ENCODE data around the gene KRTAP29-1. TPM values are rescaled to one million over a fixed set of nuclear protein-coding genes. Genes with fewer than 3 reads are reported as not detected.
"Not testable (repeated sequence)": the region's sequence is repeated elsewhere in the genome, so short reads cannot be mapped to it uniquely, and the experiment has no call there.

KRTAP29-1 gene
- total RNA-seq, 2 donors from 2014 or later = not detected

DNA sequence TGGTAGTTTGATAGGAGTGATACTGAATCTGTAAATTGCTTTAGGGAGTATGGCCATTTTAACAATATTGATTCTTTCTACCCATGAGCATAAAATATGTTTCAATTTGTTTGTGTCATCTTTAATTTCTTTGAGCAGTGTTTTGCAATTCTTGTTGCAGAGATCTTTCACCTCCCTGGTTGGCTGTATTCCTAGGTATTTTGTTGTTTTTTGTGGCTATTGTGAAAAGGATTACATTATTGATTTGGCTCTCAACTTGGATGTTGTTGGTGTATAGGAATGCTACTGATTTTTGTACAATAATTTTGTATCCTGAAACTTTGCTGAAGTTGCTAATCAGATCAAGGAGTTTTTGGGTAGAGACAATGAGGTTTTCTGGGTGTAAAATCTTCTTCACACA is 44.2 kb downstream of the KRTAP29-1 start:
- H3K4me1 ChIP-seq (ENCODE audit: control insufficient read depth in 1 of 2, low read depth in 2 of 2) = no peaks in the 10 kb centered on the region
- no peaks in the 10 kb centered on the region for H3K9me3 ChIP-seq
- no peak for ATAC-seq (ENCODE audit: insufficient number of reproducible peaks, low FRiP score, low read depth)
- H3K27me3 ChIP-seq (replicated peaks; ENCODE audit: insufficient read depth) = no peaks in the 10 kb centered on the region
- H3K27ac ChIP-seq = no peak overlapping the region
- TF ChIP-seq, protein P1, sequence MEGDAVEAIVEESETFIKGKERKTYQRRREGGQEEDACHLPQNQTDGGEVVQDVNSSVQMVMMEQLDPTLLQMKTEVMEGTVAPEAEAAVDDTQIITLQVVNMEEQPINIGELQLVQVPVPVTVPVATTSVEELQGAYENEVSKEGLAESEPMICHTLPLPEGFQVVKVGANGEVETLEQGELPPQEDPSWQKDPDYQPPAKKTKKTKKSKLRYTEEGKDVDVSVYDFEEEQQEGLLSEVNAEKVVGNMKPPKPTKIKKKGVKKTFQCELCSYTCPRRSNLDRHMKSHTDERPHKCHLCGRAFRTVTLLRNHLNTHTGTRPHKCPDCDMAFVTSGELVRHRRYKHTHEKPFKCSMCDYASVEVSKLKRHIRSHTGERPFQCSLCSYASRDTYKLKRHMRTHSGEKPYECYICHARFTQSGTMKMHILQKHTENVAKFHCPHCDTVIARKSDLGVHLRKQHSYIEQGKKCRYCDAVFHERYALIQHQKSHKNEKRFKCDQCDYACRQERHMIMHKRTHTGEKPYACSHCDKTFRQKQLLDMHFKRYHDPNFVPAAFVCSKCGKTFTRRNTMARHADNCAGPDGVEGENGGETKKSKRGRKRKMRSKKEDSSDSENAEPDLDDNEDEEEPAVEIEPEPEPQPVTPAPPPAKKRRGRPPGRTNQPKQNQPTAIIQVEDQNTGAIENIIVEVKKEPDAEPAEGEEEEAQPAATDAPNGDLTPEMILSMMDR (IDR thresholded peaks at IDR 0.05) = no peak
- no peak for DNase-seq (ENCODE audit: low spot score)
- no peaks in the 10 kb centered on the region for H3K36me3 ChIP-seq
- H3K4me3 ChIP-seq = no peak overlapping the region

DNA sequence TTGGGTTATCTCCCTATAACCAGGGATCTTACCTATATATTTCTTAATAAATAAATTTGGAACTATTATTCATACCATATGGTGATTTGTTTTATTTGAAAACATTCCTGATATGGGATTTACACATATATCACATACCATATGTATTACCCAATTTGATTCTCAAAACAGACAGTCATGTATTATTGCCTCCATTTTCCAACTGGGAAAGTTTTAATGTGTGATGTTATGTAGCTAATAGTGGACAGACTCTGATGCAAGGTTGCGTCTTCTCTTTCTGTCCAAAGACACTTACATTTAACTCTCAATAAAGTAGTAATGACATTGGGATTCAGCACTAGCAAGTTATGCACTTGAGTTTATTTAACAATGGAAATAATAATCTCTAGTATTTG is 46.4 kb downstream of the KRTAP29-1 start:
- H3K27ac ChIP-seq = no peak overlapping the region
- no peaks in the 10 kb centered on the region for H3K36me3 ChIP-seq
- ATAC-seq (ENCODE audit: insufficient number of reproducible peaks, low FRiP score, low read depth) = no peak
- H3K4me1 ChIP-seq (ENCODE audit: control insufficient read depth in 1 of 2, low read depth in 2 of 2) = no peaks in the 10 kb centered on the region
- DNase-seq (ENCODE audit: low spot score) = no peak
- H3K9me3 ChIP-seq = no peaks in the 10 kb centered on the region
- H3K27me3 ChIP-seq (replicated peaks; ENCODE audit: insufficient read depth) = no peaks in the 10 kb centered on the region
- H3K4me3 ChIP-seq = no peak overlapping the region
- TF ChIP-seq, protein P1 (IDR thresholded peaks at IDR 0.05) = no peak

DNA sequence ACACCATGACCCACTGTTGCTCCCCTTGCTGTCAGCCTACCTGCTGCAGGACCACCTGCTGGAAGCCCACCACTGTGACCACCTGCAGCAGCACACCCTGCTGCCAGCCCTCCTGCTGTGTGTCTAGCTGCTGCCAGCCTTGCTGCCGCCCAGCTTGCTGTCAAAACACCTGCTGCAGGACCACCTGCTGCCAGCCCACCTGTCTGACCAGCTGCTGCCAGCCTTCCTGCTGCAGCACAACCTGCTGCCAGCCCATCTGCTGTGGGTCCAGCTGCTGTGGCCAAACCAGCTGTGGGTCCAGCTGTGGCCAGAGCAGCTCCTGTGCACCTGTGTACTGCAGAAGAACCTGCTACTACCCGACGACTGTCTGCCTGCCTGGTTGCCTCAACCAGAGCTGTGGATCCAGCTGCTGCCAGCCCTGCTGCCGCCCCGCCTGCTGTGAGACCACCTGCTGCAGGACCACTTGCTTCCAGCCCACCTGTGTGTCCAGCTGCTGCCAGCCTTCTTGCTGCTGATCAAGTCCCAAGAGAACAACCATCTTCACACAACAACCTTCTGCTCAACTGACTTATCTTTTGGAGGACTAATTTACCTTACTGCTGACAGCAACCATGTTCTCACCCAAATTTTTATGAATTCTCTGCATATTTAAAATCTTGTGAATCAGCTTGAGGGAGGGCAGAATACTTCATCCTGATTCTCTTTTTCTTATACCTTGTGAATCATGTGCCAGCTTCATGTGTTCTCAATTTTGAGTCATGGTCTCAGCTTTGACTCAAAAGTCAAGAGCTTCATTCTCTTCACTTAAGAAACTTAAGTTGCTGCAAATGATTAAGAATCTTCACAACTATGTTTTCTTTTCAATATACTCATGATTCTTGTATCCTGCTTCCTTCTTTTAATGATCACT is 47.0 kb downstream of the KRTAP29-1 start, which contains the start of gene KRTAP9-9:
TSS of gene KRTAP9-9 (plus strand) at position 4 of the 910 bp plus-strand sequence.
- H3K27me3 ChIP-seq (replicated peaks; ENCODE audit: insufficient read depth); H3K36me3 ChIP-seq; ATAC-seq (ENCODE audit: insufficient number of reproducible peaks, low FRiP score, low read depth); H3K9me3 ChIP-seq; DNase-seq (ENCODE audit: low spot score); H3K27ac ChIP-seq; H3K4me1 ChIP-seq (ENCODE audit: control insufficient read depth in 1 of 2, low read depth in 2 of 2); H3K4me3 ChIP-seq: not testable (repeated sequence)

DNA sequence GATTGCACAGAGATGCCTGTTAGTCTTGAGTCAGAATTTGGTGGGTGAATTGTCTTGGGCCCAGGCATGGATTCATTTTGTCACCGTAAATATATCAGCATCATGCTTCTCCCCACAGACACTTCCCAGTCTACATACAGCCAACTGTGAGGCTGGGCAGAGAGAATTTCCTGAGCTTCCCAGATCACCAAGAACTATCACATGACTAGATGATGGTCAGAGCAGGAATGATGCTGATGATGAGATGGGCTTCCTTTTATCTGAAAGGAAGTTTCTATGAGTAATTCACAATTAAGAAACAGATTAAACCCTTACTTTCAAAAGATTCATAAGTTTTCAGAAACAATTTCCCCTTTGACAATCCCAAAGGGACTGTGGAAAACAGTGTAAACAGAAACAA is 47.8 kb downstream of the KRTAP29-1 start:
- ATAC-seq (ENCODE audit: insufficient number of reproducible peaks, low FRiP score, low read depth) (no peak), DNase-seq (ENCODE audit: low spot score) (no peak)
- Histone ChIP-seq H3K27ac (no peak overlapping the region), H3K36me3 (no peaks in the 10 kb centered on the region), H3K9me3 (no peaks in the 10 kb centered on the region), H3K4me1 (ENCODE audit: control insufficient read depth in 1 of 2, low read depth in 2 of 2) (no peaks in the 10 kb centered on the region), H3K4me3 (no peak overlapping the region), H3K27me3 (replicated peaks; ENCODE audit: insufficient read depth) (no peaks in the 10 kb centered on the region)
- TF ChIP-seq, protein P1 (IDR thresholded peaks at IDR 0.05) = no peak

Other genes with a start within 250 kb of the KRTAP29-1 start
- gene KRTAP2-2, start 247.6 kb downstream of the KRTAP29-1 start, total RNA-seq = not detected
- gene KRTAP2-3, start 242.7 kb downstream of the KRTAP29-1 start, total RNA-seq = not detected
- gene KRTAP2-4, start 237.0 kb downstream of the KRTAP29-1 start, total RNA-seq = not detected
- not detected for gene KRTAP4-7, start 218.7 kb downstream of the KRTAP29-1 start, total RNA-seq
- gene KRTAP4-8, start 204.7 kb downstream of the KRTAP29-1 start, total RNA-seq = not detected
- not detected for gene KRTAP4-16, start 200.6 kb downstream of the KRTAP29-1 start, total RNA-seq
- gene KRTAP4-9, start 197.5 kb downstream of the KRTAP29-1 start, total RNA-seq = not detected
- not detected for gene KRTAP4-11, start 184.5 kb downstream of the KRTAP29-1 start, total RNA-seq
- not detected for gene KRTAP4-12, start 178.7 kb downstream of the KRTAP29-1 start, total RNA-seq
- not detected for gene KRTAP4-6, start 162.3 kb downstream of the KRTAP29-1 start, total RNA-seq
- not detected for gene KRTAP4-5, start 153.0 kb downstream of the KRTAP29-1 start, total RNA-seq
- not detected for gene KRTAP4-4, start 142.1 kb downstream of the KRTAP29-1 start, total RNA-seq
- gene KRTAP4-3, start 134.6 kb downstream of the KRTAP29-1 start, total RNA-seq = not detected
- not detected for gene KRTAP4-2, start 124.6 kb downstream of the KRTAP29-1 start, total RNA-seq
- gene KRTAP4-1, start 117.9 kb downstream of the KRTAP29-1 start, total RNA-seq = not detected
- not detected for gene KRTAP9-1, start 113.0 kb downstream of the KRTAP29-1 start, total RNA-seq
- not detected for gene KRTAP9-2, start 76.2 kb downstream of the KRTAP29-1 start, total RNA-seq
- not detected for gene KRTAP9-3, start 70.4 kb downstream of the KRTAP29-1 start, total RNA-seq
- gene KRTAP9-8, start 64.9 kb downstream of the KRTAP29-1 start, total RNA-seq = not detected
- not detected for gene KRTAP9-4, start 53.2 kb downstream of the KRTAP29-1 start, total RNA-seq
- gene KRTAP9-9, start 47.5 kb downstream of the KRTAP29-1 start, total RNA-seq = not detected
- gene KRTAP9-6, start 37.5 kb downstream of the KRTAP29-1 start, total RNA-seq = not detected
- not detected for gene KRTAP9-7, start 27.2 kb downstream of the KRTAP29-1 start, total RNA-seq
- gene KRTAP16-1, start 6.5 kb upstream of the KRTAP29-1 start, total RNA-seq = not detected
- not detected for gene KRTAP17-1, start 12.9 kb upstream of the KRTAP29-1 start, total RNA-seq
- gene KRT33A, start 48.0 kb upstream of the KRTAP29-1 start, total RNA-seq = not detected
- gene KRT33B, start 67.0 kb upstream of the KRTAP29-1 start, total RNA-seq = not detected
- not detected for gene KRT34, start 79.5 kb upstream of the KRTAP29-1 start, total RNA-seq
- not detected for gene KRT31, start 94.8 kb upstream of the KRTAP29-1 start, total RNA-seq
- gene KRT37, start 121.7 kb upstream of the KRTAP29-1 start, total RNA-seq = not detected
- gene KRT38, start 138.1 kb upstream of the KRTAP29-1 start, total RNA-seq = not detected
- not detected for gene KRT32, start 164.5 kb upstream of the KRTAP29-1 start, total RNA-seq
- not detected for gene KRT35, start 178.3 kb upstream of the KRTAP29-1 start, total RNA-seq
- not detected for gene KRT36, start 187.1 kb upstream of the KRTAP29-1 start, total RNA-seq
- gene KRT13, start 202.8 kb upstream of the KRTAP29-1 start, total RNA-seq = 1 to 10 TPM in 1 of 2 donors, not detected in 1; 1.4 TPM
- gene KRT15, start 216.0 kb upstream of the KRTAP29-1 start, total RNA-seq = under 1 TPM in 1 of 2 donors, not detected in 1; 0.68 TPM
- 10 to 100 TPM in 1 of 2 donors, 1 to 10 TPM in 1; 2.4 to 66.8 TPM for gene KRT19, start 225.5 kb upstream of the KRTAP29-1 start, total RNA-seq